Heart right ventricle (tissue), 16 donors: ENCODE measurements around the gene MMP11. TPM values are rescaled to one million over a fixed set of nuclear protein-coding genes. Genes with fewer than 3 reads are reported as not detected.

Source experiments
- ATAC-seq, 8 donors: fragments of 200-7000 bp; cut with Tn5 transposase; one replicate each; pipeline ENCODE4 v1.9.1; 2020; ENCODE audit warnings: mild to moderate bottlenecking in 8 of 8, moderate library complexity in 8 of 8, moderate number of reproducible peaks in 1 of 8
- DNase-seq, 2 donors: peaks; one replicate each; pipeline ENCODE4 v3.0.0-alpha.2; 2020
- H3K27ac ChIP-seq, 10 donors: fragments of 200-600 bp; sonication (generic) in 2 of 10; one replicate each; pipeline versions ENCODE4 v1.5.0 to v1.8.0; 2020 to 2022; ENCODE audit warnings: mild to moderate bottlenecking in 3 of 10
- H3K27me3 ChIP-seq, 7 donors: fragments of 200-600 bp; one replicate each; pipeline ENCODE4 v1.8.0; 2021 to 2022; ENCODE audit warnings: mild to moderate bottlenecking in 2 of 7
- H3K36me3 ChIP-seq, 9 donors: fragments of 200-600 bp; sonication (generic) in 1 of 9; one replicate each; pipeline versions ENCODE4 v1.5.0 to v1.8.0; 2020 to 2022; ENCODE audit warnings: mild to moderate bottlenecking in 2 of 9
- H3K4me1 ChIP-seq, 9 donors: fragments of 200-600 bp; sonication (generic) in 1 of 9; one replicate each; pipeline versions ENCODE4 v1.5.0 to v1.8.0; 2020 to 2022; ENCODE audit warnings: mild to moderate bottlenecking in 4 of 9
- H3K4me3 ChIP-seq, 10 donors: fragments of 200-600 bp; sonication (generic) in 2 of 10; one replicate each; pipeline versions ENCODE4 v1.5.0 to v1.8.0; 2020 to 2022; ENCODE audit warnings: mild to moderate bottlenecking in 7 of 10, moderate library complexity in 2 of 10
- H3K9me3 ChIP-seq, 11 donors: fragments of 200-600 bp in 10 of 11; sonication (generic) in 2 of 11; one replicate each; pipeline versions ENCODE4 v1.5.0 to v1.8.0; 2013 to 2022; ENCODE audit warnings: mild to moderate bottlenecking in 2 of 11, control low read depth in 1 of 11, moderate library complexity in 1 of 11
- WGBS, 2 donors: extraction: QIAGEN DNeasy Blood & Tissue Kit; methylation state at CpG; one replicate each; pipeline ENCODE4 v1.1.7; 2013; ENCODE audit warnings: inconsistent platforms in 1 of 2; 5-methylcytosine and 5-hydroxymethylcytosine counted together
- intact Hi-C, 10 donors: fragments of 100-400 bp; cut with DNase I; formaldehyde crosslinking; loops; one replicate each; pipeline versions ENCODE4 v1.11.1 to v1.14.2; 2022
- polyA plus RNA-seq, 2 donors: library from polyadenylated mRNA; stranded (reverse); fragments of 200-250 nt; gene quantifications; one replicate each; pipeline ENCODE4 v1.2.3, GENCODE V29; 2013
- total RNA-seq, 10 donors: library from RNA; stranded (reverse); fragmentation: NEBNext Ultra II Directional in 3 of 10; extraction: Animal tissue kit (Norgen Biotek cat#: 25700) in 3 of 10; gene quantifications; one replicate each; pipeline versions ENCODE4 v1.2.1 to v1.2.4, GENCODE V29; 2021 to 2023
- TF ChIP-seq, protein P1 (sequence below), 9 donors: fragments of 200-600 bp; sonication (generic) in 2 of 9; IDR thresholded peaks; one replicate each; pipeline versions ENCODE4 v1.5.0 to v1.8.0; 2021 to 2022; ENCODE audit warnings: antibody characterized with exemption in 9 of 9, mild to moderate bottlenecking in 5 of 9, moderate library complexity in 1 of 9
- donor health status: Arrhythmogenic right ventricular cardiomyopathy.
- donor health status: ischemic (EF 13 %, LVEDD 7.1; RV severe dilation, severe dysfunction).
- donor health status: healthy with polysubstance abuse.
- donor health status: DM: no; HTN: yes; CAD: no.
- donor health status: DM: no; HTN: no; CAD: no.
- donor health status: ischemic (EF 25% LVEDD 6.9; RV normal size, moderate dysfunction).
- donor health status: ischemic (EF 25% LVEDD 5.7; RV mildly dilated, moderate dysfunction).
- donor health status: healthy.
- donor health status: DM: yes; HTN: yes; CAD: no.
- donor health status: Ischemic cardiomyopathy.
- donor health status: ischemic (EF 35%, LVEDD 5.7; RV mildly dilated, moderate dysfunction).
- donor health status: nonischemic (EF 11% LVEDD 7.7; RV severe dilation, severe dysfunction).
- donor health status: DM: yes; HTN: yes; CAD: no.
- donor health status: PGD.
- donor health status: ischemic (EF 29% LVEDD 5.4; RV normal size, mild dysfunction).
- donor health status: nonischemic (EF 23%, LVEDD 6.1; RV moderate dilation, normal function).

Gene MMP11
- total and polyA plus RNA-seq, 12 donors, result 3.5 to 23.4 (median 7.9) TPM

DNA sequence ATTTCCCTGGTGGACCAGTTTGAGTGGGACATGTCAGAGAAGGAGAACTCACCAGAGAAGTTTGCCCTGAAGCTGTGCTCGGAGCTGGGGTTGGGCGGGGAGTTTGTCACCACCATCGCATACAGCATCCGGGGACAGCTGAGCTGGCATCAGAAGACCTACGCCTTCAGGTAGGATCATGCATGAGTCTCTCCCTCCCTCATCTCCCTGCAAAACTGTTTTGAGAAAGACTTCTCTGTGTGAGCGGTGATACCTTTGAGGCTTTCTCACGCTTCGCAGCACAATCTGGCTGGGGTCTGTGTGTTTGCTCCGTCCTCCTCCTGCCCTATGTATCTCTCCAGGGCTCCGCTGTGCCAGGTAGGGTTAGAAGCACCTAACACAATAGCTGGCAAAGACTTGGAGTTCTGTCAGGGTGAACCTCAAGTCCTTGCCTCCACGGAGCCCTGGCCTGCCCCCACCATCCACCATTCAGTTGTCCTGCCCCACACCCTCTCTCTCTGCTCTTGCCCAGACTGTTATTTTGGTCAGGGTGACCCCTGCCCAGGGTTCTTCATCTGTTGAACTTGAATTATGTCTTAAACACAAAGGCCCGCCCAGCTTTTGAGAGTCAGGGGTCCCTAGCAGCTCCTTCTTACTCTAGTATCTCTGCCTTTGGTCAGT lies 52.7 kb downstream of the MMP11 start:
- no peaks in the 10 kb centered on the region for H3K9me3 ChIP-seq
- 92 to 94% methylated on average over 12 of the region's 12 CpGs for WGBS, 2 donors
- no peak for DNase-seq
- no peak for ATAC-seq
- H3K4me1 ChIP-seq, result peaks cover 13 to 94% (median 66%) of the 10 kb centered on the region in 9 donors
- peak overlapping the region in 8 of 10 donors; percentile 5 to 83 (median 56) for H3K27ac ChIP-seq
- TF ChIP-seq, protein P1, sequence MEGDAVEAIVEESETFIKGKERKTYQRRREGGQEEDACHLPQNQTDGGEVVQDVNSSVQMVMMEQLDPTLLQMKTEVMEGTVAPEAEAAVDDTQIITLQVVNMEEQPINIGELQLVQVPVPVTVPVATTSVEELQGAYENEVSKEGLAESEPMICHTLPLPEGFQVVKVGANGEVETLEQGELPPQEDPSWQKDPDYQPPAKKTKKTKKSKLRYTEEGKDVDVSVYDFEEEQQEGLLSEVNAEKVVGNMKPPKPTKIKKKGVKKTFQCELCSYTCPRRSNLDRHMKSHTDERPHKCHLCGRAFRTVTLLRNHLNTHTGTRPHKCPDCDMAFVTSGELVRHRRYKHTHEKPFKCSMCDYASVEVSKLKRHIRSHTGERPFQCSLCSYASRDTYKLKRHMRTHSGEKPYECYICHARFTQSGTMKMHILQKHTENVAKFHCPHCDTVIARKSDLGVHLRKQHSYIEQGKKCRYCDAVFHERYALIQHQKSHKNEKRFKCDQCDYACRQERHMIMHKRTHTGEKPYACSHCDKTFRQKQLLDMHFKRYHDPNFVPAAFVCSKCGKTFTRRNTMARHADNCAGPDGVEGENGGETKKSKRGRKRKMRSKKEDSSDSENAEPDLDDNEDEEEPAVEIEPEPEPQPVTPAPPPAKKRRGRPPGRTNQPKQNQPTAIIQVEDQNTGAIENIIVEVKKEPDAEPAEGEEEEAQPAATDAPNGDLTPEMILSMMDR (IDR thresholded peaks at IDR 0.05), result no peak
- H3K27me3 ChIP-seq, result no peaks in the 10 kb centered on the region
- intact Hi-C loops, result loop anchor here in 1 of 10 donors (5.0 kb wide), 1 partner anchor 38 kb away; the partner anchor contains the start of gene SMARCB1
- no peak overlapping the region for H3K4me3 ChIP-seq
- H3K36me3 ChIP-seq, result peaks cover 0 to 98% (median 25%) of the 10 kb centered on the region in 9 donors

DNA sequence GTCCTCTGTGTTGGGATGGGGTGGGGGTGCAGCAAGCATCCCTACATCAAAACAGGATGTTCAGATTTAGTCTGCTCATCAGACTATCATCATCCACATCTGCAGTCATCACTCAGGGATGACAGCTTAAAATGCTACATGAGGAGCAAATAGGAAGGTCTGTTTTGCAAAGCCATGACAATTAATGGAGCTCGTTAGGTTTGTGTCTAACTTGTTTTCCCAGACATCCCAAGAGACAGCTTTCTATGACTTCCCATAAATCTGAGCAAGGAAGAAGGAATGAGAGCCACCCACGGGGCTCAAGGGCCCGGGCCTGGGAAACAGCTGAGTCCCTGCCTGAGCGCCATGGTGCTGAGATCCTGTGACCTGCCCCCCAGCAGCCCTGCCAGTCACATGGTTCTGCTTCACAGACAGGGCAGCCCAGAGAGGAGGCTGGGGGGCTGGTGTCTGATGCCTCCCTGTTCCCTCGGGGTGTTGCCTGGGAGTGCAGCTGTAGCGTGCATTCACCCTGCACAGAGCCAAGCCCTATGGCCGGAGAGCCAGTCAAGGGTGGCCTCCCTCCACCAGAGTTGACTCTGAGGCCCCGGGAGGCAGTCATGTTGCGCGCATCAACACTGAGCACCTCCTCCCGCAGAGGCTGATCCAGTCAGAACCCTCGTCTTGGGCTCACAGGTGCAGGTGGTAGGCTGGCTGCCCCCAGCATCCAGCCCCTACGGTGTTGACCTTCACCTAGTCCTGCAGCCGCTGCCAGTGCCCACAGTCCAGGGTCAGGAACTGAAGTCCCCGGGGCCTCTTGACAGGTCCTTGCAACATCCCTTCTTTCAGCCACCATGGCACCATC lies 54.1 kb downstream of the MMP11 start:
- H3K36me3 ChIP-seq, result peaks cover 0 to 97% (median 20%) of the 10 kb centered on the region in 9 donors
- peak overlapping the region in 9 of 10 donors; percentile 15 to 91 (median 70) for H3K27ac ChIP-seq
- TF ChIP-seq, protein P1 (IDR thresholded peaks at IDR 0.05), result no peak
- no peaks in the 10 kb centered on the region for H3K27me3 ChIP-seq
- intact Hi-C loops, result loop anchor here in 1 of 10 donors (5.0 kb wide), 1 partner anchor 39 kb away; the partner anchor contains the start of gene SMARCB1
- 66 to 69% methylated on average over 15 of the region's 15 CpGs for WGBS, 2 donors
- H3K9me3 ChIP-seq, result no peaks in the 10 kb centered on the region
- peaks cover 15 to 99% (median 73%) of the 10 kb centered on the region in 9 donors for H3K4me1 ChIP-seq
- ATAC-seq, result no peak
- DNase-seq, result no peak
- H3K4me3 ChIP-seq, result no peak overlapping the region

DNA sequence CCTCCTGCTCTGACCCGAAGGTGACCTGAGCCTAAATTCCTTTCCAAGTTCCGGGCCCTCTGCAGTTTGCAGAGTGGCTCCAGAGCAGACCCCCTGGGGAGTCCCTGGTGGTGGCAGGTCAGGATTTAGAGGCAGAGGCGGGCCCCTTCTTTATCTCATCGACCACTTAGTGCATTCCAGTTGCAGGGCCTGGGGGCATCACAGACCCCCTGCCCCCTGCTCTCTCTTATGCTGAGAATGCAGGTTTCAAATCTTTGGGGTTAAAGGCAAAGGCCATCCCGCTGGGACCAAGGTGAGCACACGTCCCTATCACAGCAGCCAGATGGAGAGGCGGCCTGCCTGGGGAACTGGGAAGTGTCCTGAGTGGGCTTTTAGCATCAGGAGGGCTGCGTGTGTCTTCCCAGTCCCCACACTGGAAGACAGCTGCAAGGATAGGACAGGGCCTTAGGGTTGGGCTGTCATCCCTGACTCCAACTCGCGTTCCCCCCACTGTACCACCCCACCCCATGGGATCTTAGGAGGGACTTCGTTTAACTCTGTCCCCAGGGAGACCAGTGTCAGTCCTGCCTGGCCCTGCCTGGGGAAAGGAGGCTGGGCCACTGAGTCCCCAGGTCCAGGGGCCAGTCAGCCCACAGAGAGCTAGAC lies 54.8 kb downstream of the MMP11 start:
- Histone ChIP-seq H3K36me3 (peaks cover 0 to 95% (median 20%) of the 10 kb centered on the region in 9 donors), H3K4me3 (no peak overlapping the region), H3K27ac (peak overlapping the region; percentile 47 to 91 (median 74)), H3K27me3 (no peaks in the 10 kb centered on the region), H3K4me1 (peaks cover 17 to 99% (median 73%) of the 10 kb centered on the region in 9 donors), H3K9me3 (no peaks in the 10 kb centered on the region)
- DNase-seq (no peak), ATAC-seq (no peak)
- WGBS, 2 donors, result 73 to 76% methylated on average over 11 of the region's 11 CpGs
- intact Hi-C loops, result loop anchor here in 1 of 10 donors (5.0 kb wide), 1 partner anchor 40 kb away; the partner anchor contains the start of gene SMARCB1
- TF ChIP-seq, protein P1 (IDR thresholded peaks at IDR 0.05), result no peak
